Esophagus squamous epithelium (tissue), 5 donors: ENCODE results near the gene TRIB2. TPM values are rescaled to one million over a fixed set of nuclear protein-coding genes. Genes with fewer than 3 reads are reported as not detected.

Source experiments
- DNase-seq: peaks from one replicate; lab custom pipeline; 2025; lab: John Stamatoyannopoulos, UW
- H3K27ac ChIP-seq, 4 donors: fragments of 200-600 bp; sonication (generic); one replicate each; pipeline ENCODE4 v1.5.1; 2016 to 2019; ENCODE audit warnings: mild to moderate bottlenecking in 1 of 4
- H3K27me3 ChIP-seq, 4 donors: fragments of 200-600 bp; sonication (generic); 1 replicate in 3 of 4; 2 replicates in 1 of 4; pipeline versions ENCODE4 v1.5.1 to v1.6.0; 2017 to 2021; ENCODE audit warnings: antibody characterized with exemption in 1 of 4
- H3K36me3 ChIP-seq, 3 donors: fragments of 200-600 bp; sonication (generic); one replicate each; pipeline ENCODE4 v1.5.1; 2016 to 2019
- H3K4me1 ChIP-seq, 3 donors: fragments of 200-600 bp; sonication (generic); one replicate each; pipeline ENCODE4 v1.5.1; 2017 to 2019
- H3K4me3 ChIP-seq, 4 donors: fragments of 200-600 bp; sonication (generic); 1 replicate in 3 of 4; 2 replicates in 1 of 4; pipeline ENCODE4 v1.5.1; 2016 to 2019; ENCODE audit warnings: mild to moderate bottlenecking in 2 of 4, moderate library complexity in 1 of 4
- H3K9me3 ChIP-seq, 3 donors: fragments of 200-600 bp; sonication (generic); one replicate each; pipeline ENCODE4 v1.5.1; 2016 to 2019
- CTCF ChIP-seq, 6 experiments: fragments of 450-650 bp in 4 of 6; fragments of 200-600 bp in 2 of 6; sonication (generic) in 2 of 6; IDR thresholded peaks; one replicate each; pipeline ENCODE4 v1.5.1; 2016 to 2019; ENCODE audit warnings: antibody characterized with exemption in 6 of 6, mild to moderate bottlenecking in 4 of 6, moderate library complexity in 4 of 6
- POLR2A ChIP-seq, 4 donors: fragments of 450-650 bp; IDR thresholded peaks; one replicate each; pipeline ENCODE4 v1.6.1; 2017; ENCODE audit warnings: antibody characterized with exemption in 4 of 4, mild to moderate bottlenecking in 4 of 4, moderate library complexity in 3 of 4
- WGBS, 2 donors: methylation state at CpG; one replicate each; pipeline ENCODE4 v1.1.5; 2018; 5-methylcytosine and 5-hydroxymethylcytosine counted together
- intact Hi-C: fragments of 100-400 bp; cut with DNase I; formaldehyde crosslinking; loops from one replicate; pipeline ENCODE4 v1.15.0; 2022
- total RNA-seq, 4 donors: library from RNA; depleted of rRNA; stranded (reverse); fragments of >200 nt; gene quantifications; one replicate each; pipeline ENCODE4 v1.1.0, GENCODE V29; 2016
- donor health status: DM: yes; HTN: yes; CAD: no.

TRIB2 gene
- total RNA-seq, 4 donors from 2014 or later = 9.8 to 42.2 (median 32.4) TPM

GRCh38 chr2:12682017-12682416 lies 34.7 kb upstream of the TRIB2 start:
- no peaks in the 10 kb centered on the region for H3K27me3 ChIP-seq

GRCh38 chr2:12683457-12684100 lies 33.2 kb upstream of the TRIB2 start:
- Histone ChIP-seq H3K4me3 (no peak overlapping the region), H3K9me3 (no peaks in the 10 kb centered on the region), H3K36me3 (no peaks in the 10 kb centered on the region), H3K4me1 (peaks cover 0 to 13% (median 10%) of the 10 kb centered on the region in 3 donors), H3K27me3 (no peaks in the 10 kb centered on the region), H3K27ac (no peak overlapping the region)
- 77 to 79% methylated on average over 6 of the region's 6 CpGs for WGBS, 2 donors
- DNase-seq = no peak
- intact Hi-C loops = no loop called here
- TF ChIP-seq CTCF (IDR thresholded peaks at IDR 0.05) = no peak
- no peak for TF ChIP-seq POLR2A (IDR thresholded peaks at IDR 0.05)

More at GRCh38 chr2:12682017-12682416, 34.7 kb upstream of the TRIB2 start:
- Histone ChIP-seq H3K9me3 (no peaks in the 10 kb centered on the region), H3K4me3 (no peak overlapping the region), H3K4me1 (peaks cover 0 to 13% (median 10%) of the 10 kb centered on the region in 3 donors), H3K27ac (no peak overlapping the region), H3K36me3 (no peaks in the 10 kb centered on the region)
- intact Hi-C loops = no loop called here
- 86 to 88% methylated on average over 5 of the region's 5 CpGs for WGBS, 2 donors
- no peak for DNase-seq
- TF ChIP-seq CTCF (IDR thresholded peaks at IDR 0.05) (no peak), POLR2A (IDR thresholded peaks at IDR 0.05) (no peak)

- no peak overlapping the region for H3K4me3 ChIP-seq
- no peak for DNase-seq
- intact Hi-C loops = no loop called here
- peaks cover 0 to 13% (median 10%) of the 10 kb centered on the region in 3 donors for H3K4me1 ChIP-seq
- H3K27ac ChIP-seq = peak overlapping the region in 2 of 4 donors; percentile 30 to 33
- no peaks in the 10 kb centered on the region for H3K9me3 ChIP-seq
- 15 to 22% methylated on average over 5 of the region's 5 CpGs for WGBS, 2 donors
- no peaks in the 10 kb centered on the region for H3K27me3 ChIP-seq
- TF ChIP-seq CTCF (IDR thresholded peaks at IDR 0.05) (no peak), POLR2A (IDR thresholded peaks at IDR 0.05) (no peak)
- no peaks in the 10 kb centered on the region for H3K36me3 ChIP-seq
These were observed 32.2 kb upstream of the TRIB2 start for GRCh38 chr2:12684471-12684936.

GRCh38 chr2:12685145-12685544 lies 31.6 kb upstream of the TRIB2 start:
- Histone ChIP-seq H3K4me1 (peaks cover 0 to 13% (median 10%) of the 10 kb centered on the region in 3 donors), H3K9me3 (no peaks in the 10 kb centered on the region), H3K4me3 (no peak overlapping the region), H3K27ac (peak overlapping the region in 2 of 4 donors; percentile 5 to 33), H3K36me3 (no peaks in the 10 kb centered on the region), H3K27me3 (no peaks in the 10 kb centered on the region)
- TF ChIP-seq CTCF (IDR thresholded peaks at IDR 0.05) = no peak
- TF ChIP-seq POLR2A (IDR thresholded peaks at IDR 0.05) = no peak
- intact Hi-C loops = no loop called here
- no peak for DNase-seq
- WGBS, 2 donors = 88 to 94% methylated on average over 3 of the region's 3 CpGs

GRCh38 chr2:12685956-12686355 lies 30.8 kb upstream of the TRIB2 start:
- no peak for DNase-seq
- Histone ChIP-seq H3K9me3 (no peaks in the 10 kb centered on the region), H3K4me3 (no peak overlapping the region), H3K36me3 (no peaks in the 10 kb centered on the region), H3K4me1 (peaks cover 0 to 13% (median 10%) of the 10 kb centered on the region in 3 donors), H3K27me3 (no peaks in the 10 kb centered on the region), H3K27ac (no peak overlapping the region)
- intact Hi-C loops = no loop called here
- WGBS, 2 donors = 93 to 94% methylated on average over 3 to 6 of the region's 6 CpGs
- TF ChIP-seq CTCF (IDR thresholded peaks at IDR 0.05) (no peak), POLR2A (IDR thresholded peaks at IDR 0.05) (no peak)
